K562 (cell line): ENCODE data around the gene CLSTN2. TPM values are rescaled to one million over a fixed set of nuclear protein-coding genes. Genes with fewer than 3 reads are reported as not detected.

Experiments
- ATAC-seq: fragments of 200-7000 bp; cut with Tn5 transposase; 3 replicates; pipeline ENCODE4 v1.9.1; 2020; ENCODE audit warnings: moderate library complexity
- BruUV-seq: library from RNA; stranded (reverse); fragments of 400-500 nt; replicated peaks from 2 replicates; lab custom pipeline; 2021; lab: Mats Ljungman, UMichigan
- CTCF ChIA-PET: fragments of 300-600 bp; formaldehyde crosslinking; extraction: SDS; loops from one replicate; lab custom pipeline; 2021; ENCODE audit warnings: low intra/inter-chr PET ratio; lab: Yijun Ruan, JAX
- POLR2A ChIA-PET: fragments of 300-600, 350-650 bp; sonication (Branson Sonifier 250); formaldehyde crosslinking; extraction: SDS; loops from one replicate; lab custom pipeline; 2021; ENCODE audit warnings: antibody characterized with exemption, inconsistent platforms; lab: Yijun Ruan, JAX
- DNase-seq, 4 experiments: peaks; one replicate each; pipeline versions ENCODE4 v3.0.0 to v3.0.0-alpha.2; 2011 to 2018; ENCODE audit warnings: low spot score in 3 of 4, mixed read lengths in 3 of 4; ENCODE audit errors: extremely low read depth in 1 of 4
- FAIRE-seq: peaks from 2 replicates; lab custom pipeline; 2011; peaks lifted over from hg19 to GRCh38; lab: Jason Lieb, UNC
- H2AFZ ChIP-seq: 2 replicates; pipeline ENCODE4 v1.6.0; 2011; ENCODE audit warnings: low read depth, low read length, control low read depth, inconsistent platforms
- H3K27ac ChIP-seq: fragments of 200-600 bp; 3 replicates; pipeline ENCODE4 v1.8.0; 2011; ENCODE audit warnings: low read depth, mild to moderate bottlenecking, control low read depth, inconsistent platforms, low read length, moderate library complexity, mixed read lengths; ENCODE audit errors: extremely low read depth
- H3K27me3 ChIP-seq, 2 experiments: fragments of 300-600 bp in 1 of 2; 2 replicates in 1 of 2; 3 replicates in 1 of 2; pipeline versions ENCODE4 v1.6.0 to v1.8.0; 2011; ENCODE audit warnings: inconsistent platforms in 2 of 2, low read length in 2 of 2, mild to moderate bottlenecking in 1 of 2, mixed read lengths in 1 of 2, moderate library complexity in 1 of 2; ENCODE audit not compliant: control insufficient read depth in 2 of 2, insufficient read depth in 2 of 2
- H3K36me3 ChIP-seq: fragments of 300-600 bp; 3 replicates; pipeline ENCODE4 v1.8.0; 2011; ENCODE audit warnings: mild to moderate bottlenecking, low read length, inconsistent platforms; ENCODE audit not compliant: control insufficient read depth, insufficient read depth
- H3K4me1 ChIP-seq, 2 experiments: fragments of 200-600 bp in 1 of 2; replicated peaks in 1 of 2; 2 replicates in 1 of 2; 3 replicates in 1 of 2; pipeline versions ENCODE4 v1.5.1 to v1.8.0; 2011; ENCODE audit warnings: inconsistent platforms in 2 of 2, low read length in 2 of 2, mild to moderate bottlenecking in 1 of 2, mixed read lengths in 1 of 2, moderate library complexity in 1 of 2; ENCODE audit not compliant: control insufficient read depth in 2 of 2, insufficient read depth in 2 of 2
- H3K4me2 ChIP-seq: 2 replicates; pipeline ENCODE4 v1.6.1; 2011; ENCODE audit warnings: low read length, control low read depth, inconsistent platforms, mixed read lengths; ENCODE audit not compliant: insufficient read depth
- H3K4me3 ChIP-seq: fragments of 200-600 bp; sonication (generic), shearing (Covaris generic); 2 replicates; pipeline ENCODE4 v1.5.1; 2016; ENCODE audit warnings: control low read depth, inconsistent platforms
- H3K79me2 ChIP-seq: fragments of 200-600 bp; 3 replicates; pipeline ENCODE4 v1.8.0; 2011; ENCODE audit warnings: low read length, inconsistent platforms; ENCODE audit not compliant: control insufficient read depth, insufficient read depth
- H3K9ac ChIP-seq, 2 experiments: 2 replicates each; pipeline versions ENCODE4 v1.6.0 to v1.6.1; 2011; ENCODE audit warnings: low read depth in 2 of 2, low read length in 2 of 2, control low read depth in 1 of 2, inconsistent platforms in 1 of 2, mild to moderate bottlenecking in 1 of 2, mixed read lengths in 1 of 2; ENCODE audit not compliant: insufficient read depth in 1 of 2
- H3K9me1 ChIP-seq: one replicate; pipeline ENCODE4 v1.6.0; 2011; ENCODE audit warnings: inconsistent platforms, mild to moderate bottlenecking, low read length, moderate library complexity; ENCODE audit not compliant: control insufficient read depth, insufficient read depth
- H3K9me3 ChIP-seq: replicated peaks from 2 replicates; pipeline ENCODE4 v1.5.1; 2011; ENCODE audit warnings: low read depth, low read length, inconsistent platforms; ENCODE audit not compliant: control insufficient read depth, insufficient read depth
- H4K20me1 ChIP-seq: replicated peaks from 2 replicates; pipeline ENCODE4 v1.6.1; 2011; ENCODE audit warnings: low read length, inconsistent platforms, mixed read lengths; ENCODE audit not compliant: control insufficient read depth, insufficient read depth
- BHLHE40 ChIP-seq: IDR thresholded peaks from 2 replicates; pipeline ENCODE4 v1.6.1; 2011; ENCODE audit warnings: low read length, improper control_type of control experiment
- KLF6 ChIP-seq: fragments of 250-450 bp; sonication (Bioruptor Pico); IDR thresholded peaks from 2 replicates; pipeline ENCODE4 v1.4.0; 2020; ENCODE audit warnings: mild to moderate bottlenecking, moderate library complexity, borderline replicate concordance
- SMARCB1 ChIP-seq: IDR thresholded peaks from 2 replicates; pipeline ENCODE4 v1.6.1; 2011; ENCODE audit warnings: improper control_type of control experiment, low read depth; ENCODE audit not compliant: insufficient read length
- SREBF1 ChIP-seq: fragments of 150-350 bp; IDR thresholded peaks from 2 replicates; pipeline ENCODE4 v1.6.1; 2014; ENCODE audit warnings: antibody characterized with exemption, low read depth, low read length, borderline replicate concordance
- SRSF7 ChIP-seq: fragments of 200-400 bp; formaldehyde crosslinking; optimal IDR thresholded peaks from 2 replicates; pipeline ENCODE3; 2017; ENCODE audit warnings: mild to moderate bottlenecking, low read depth, low read length
- ZBTB7A ChIP-seq: IDR thresholded peaks from 2 replicates; pipeline ENCODE4 v1.6.1; 2011; ENCODE audit warnings: low read depth, mild to moderate bottlenecking, low read length, moderate library complexity, borderline replicate concordance; ENCODE audit not compliant: control insufficient read depth
- ZNF274 ChIP-seq: IDR thresholded peaks from 2 replicates; pipeline ENCODE4 v1.6.1; 2011; ENCODE audit warnings: low read depth, mild to moderate bottlenecking, low read length, moderate library complexity, borderline replicate concordance
- ZNF384 ChIP-seq: IDR thresholded peaks from 2 replicates; pipeline ENCODE4 v1.6.1; 2012; ENCODE audit warnings: low read depth, low read length, improper control_type of control experiment
- ZNF431 ChIP-seq: sonication (generic); formaldehyde crosslinking; IDR thresholded peaks from 2 replicates; pipeline ENCODE4 v1.8.0; 2022; ENCODE audit warnings: mild to moderate bottlenecking, missing genetic modification reagents
- ZNF507 ChIP-seq: conservative IDR thresholded peaks from 2 replicates; pipeline ENCODE4 v1.6.1; 2017; ENCODE audit warnings: missing genetic modification characterization, missing compliant biosample characterization
- WGBS: fragments of 100-300 bp; shearing (Covaris generic); methylation state at CpG from one replicate; pipeline ENCODE4 v1.1.6; 2016; ENCODE audit warnings: low coverage, mixed read lengths; ENCODE audit not compliant: insufficient coverage; ENCODE audit errors: missing lambda C conversion rate; 5-methylcytosine and 5-hydroxymethylcytosine counted together
- in situ Hi-C: fragments of 300-500 bp; cut with MboI; formaldehyde crosslinking; loops from 4 replicates; pipeline ENCODE4 v1.15.0; 2018; ENCODE audit warnings: inconsistent platforms, mixed read lengths
- intact Hi-C: fragments of 100-400 bp; cut with micrococcal nuclease; formaldehyde crosslinking; loops from 2 replicates; pipeline ENCODE4 v1.14.2; 2022
- polyA plus RNA-seq, 8 experiments: library from polyadenylated mRNA; depleted of rRNA in 4 of 8; stranded (reverse) in 5 of 8; unstranded in 3 of 8; fragments of >200 nt; fragmentation: Nextera tagmentation in 2 of 8; fragmentation: Illumina TruSeq in 1 of 8; extraction: Ambion mirVana in 2 of 8; extraction: Trizol in 1 of 8; gene quantifications; 2 replicates each; pipeline versions ENCODE4 v1.2.1 to v1.2.3, GENCODE V29; 2011 to 2014; ENCODE audit warnings: inconsistent platforms in 1 of 8, missing spikeins in 1 of 8
- total RNA-seq, 7 experiments: library from RNA; depleted of rRNA in 6 of 7; stranded (reverse); fragments of >200 nt in 6 of 7; fragmentation: Illumina TruSeq in 2 of 7; extraction: Trizol in 2 of 7; gene quantifications; 2 replicates each; pipeline versions ENCODE4 v1.2.1 to v1.2.3, GENCODE V29; 2011 to 2021; ENCODE audit warnings: low replicate concordance in 1 of 7
- TF ChIP-seq, protein P1 (sequence below): IDR thresholded peaks from 3 replicates; pipeline ENCODE4 v1.6.1; 2011; ENCODE audit warnings: borderline replicate concordance, mild to moderate bottlenecking, moderate library complexity; ENCODE audit not compliant: insufficient read length; ENCODE audit errors: extremely low read depth
- TF ChIP-seq, protein P2 (sequence below): sonication (generic); IDR thresholded peaks from 2 replicates; pipeline ENCODE4 v1.6.1; 2016
- TF ChIP-seq, protein P3 (sequence below): fragments of 250-450 bp; sonication (Bioruptor Pico); IDR thresholded peaks from 2 replicates; pipeline ENCODE4 v1.5.0; 2022; ENCODE audit warnings: mild to moderate bottlenecking

Gene CLSTN2
- total and polyA plus RNA-seq, 9 of the 15 experiments (the other 6 are each of a cell fraction or from before 2014, with no cell fraction given) = 0.02 to 0.04 (median 0.04) TPM; not detected in 6

DNA sequence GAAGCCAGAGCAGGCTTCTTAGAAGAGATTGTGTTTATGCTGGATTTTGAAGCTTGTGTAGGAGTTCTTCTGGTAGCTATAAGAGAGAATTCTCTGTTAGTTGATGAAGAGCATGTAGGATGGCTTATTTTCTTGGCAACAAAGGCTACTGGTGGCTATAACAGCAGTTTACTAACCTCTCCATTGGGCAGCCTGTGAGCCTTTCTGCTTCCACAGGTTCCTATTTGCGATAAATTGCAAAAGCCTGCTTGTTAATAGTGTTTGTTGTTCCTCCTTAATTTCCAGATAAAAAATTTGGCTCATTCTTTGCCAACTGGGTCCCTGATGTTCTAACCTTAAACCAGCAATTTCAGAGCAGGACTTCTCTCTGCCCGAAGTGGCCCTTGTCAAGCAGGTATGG, 452.3 kb downstream of the CLSTN2 start (continued):
- TF ChIP-seq, protein P1, sequence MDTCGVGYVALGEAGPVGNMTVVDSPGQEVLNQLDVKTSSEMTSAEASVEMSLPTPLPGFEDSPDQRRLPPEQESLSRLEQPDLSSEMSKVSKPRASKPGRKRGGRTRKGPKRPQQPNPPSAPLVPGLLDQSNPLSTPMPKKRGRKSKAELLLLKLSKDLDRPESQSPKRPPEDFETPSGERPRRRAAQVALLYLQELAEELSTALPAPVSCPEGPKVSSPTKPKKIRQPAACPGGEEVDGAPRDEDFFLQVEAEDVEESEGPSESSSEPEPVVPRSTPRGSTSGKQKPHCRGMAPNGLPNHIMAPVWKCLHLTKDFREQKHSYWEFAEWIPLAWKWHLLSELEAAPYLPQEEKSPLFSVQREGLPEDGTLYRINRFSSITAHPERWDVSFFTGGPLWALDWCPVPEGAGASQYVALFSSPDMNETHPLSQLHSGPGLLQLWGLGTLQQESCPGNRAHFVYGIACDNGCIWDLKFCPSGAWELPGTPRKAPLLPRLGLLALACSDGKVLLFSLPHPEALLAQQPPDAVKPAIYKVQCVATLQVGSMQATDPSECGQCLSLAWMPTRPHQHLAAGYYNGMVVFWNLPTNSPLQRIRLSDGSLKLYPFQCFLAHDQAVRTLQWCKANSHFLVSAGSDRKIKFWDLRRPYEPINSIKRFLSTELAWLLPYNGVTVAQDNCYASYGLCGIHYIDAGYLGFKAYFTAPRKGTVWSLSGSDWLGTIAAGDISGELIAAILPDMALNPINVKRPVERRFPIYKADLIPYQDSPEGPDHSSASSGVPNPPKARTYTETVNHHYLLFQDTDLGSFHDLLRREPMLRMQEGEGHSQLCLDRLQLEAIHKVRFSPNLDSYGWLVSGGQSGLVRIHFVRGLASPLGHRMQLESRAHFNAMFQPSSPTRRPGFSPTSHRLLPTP = no peak
- TF ChIP-seq BHLHE40 (no peak), KLF6 (CRISPR knock-in tag) (no peak), SREBF1 (no peak)
- TF ChIP-seq, protein P2, sequence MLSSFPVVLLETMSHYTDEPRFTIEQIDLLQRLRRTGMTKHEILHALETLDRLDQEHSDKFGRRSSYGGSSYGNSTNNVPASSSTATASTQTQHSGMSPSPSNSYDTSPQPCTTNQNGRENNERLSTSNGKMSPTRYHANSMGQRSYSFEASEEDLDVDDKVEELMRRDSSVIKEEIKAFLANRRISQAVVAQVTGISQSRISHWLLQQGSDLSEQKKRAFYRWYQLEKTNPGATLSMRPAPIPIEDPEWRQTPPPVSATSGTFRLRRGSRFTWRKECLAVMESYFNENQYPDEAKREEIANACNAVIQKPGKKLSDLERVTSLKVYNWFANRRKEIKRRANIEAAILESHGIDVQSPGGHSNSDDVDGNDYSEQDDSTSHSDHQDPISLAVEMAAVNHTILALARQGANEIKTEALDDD = no peak
- TF ChIP-seq, all 486 proteins: peak for 0

DNA sequence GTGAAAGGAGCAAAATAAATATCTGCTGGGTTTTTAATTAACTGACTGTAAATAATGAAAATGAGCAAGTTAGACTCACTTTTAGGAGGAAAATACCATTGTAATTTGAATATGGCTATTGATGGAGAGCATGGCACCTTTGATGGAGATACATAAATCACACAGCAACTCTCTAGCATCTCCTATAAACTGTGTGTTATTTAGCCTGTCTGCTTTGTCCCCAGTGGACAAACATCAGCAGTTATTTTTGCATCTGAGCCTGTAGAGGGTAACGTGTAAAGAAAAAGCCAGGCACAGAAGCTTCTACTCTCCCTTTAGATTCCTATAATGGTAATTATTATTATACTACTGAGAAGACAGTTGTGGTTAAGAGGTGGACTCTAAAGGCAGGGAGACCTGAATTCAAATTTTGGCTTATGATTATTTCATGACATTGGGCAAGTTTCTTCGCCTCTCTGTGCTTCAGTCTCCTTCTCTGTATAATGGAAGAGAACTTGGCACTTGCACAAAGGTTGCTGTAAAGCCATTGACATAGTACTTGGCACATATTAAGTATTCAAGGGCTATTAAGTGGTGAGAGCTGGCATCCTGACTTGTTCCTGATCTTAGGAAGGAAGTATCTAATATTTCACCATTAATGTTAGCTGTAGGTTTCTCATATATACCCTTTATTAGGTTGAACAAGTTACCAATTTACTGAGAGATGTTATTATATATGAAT, 453.4 kb downstream of the CLSTN2 start:
- Histone ChIP-seq H3K4me2 (no peak overlapping the region), H3K27ac (no peak overlapping the region), H4K20me1 (no peaks in the 10 kb centered on the region), H3K9me3 (no peaks in the 10 kb centered on the region), H3K9ac (no peak overlapping the region), H3K27me3 (no peaks in the 10 kb centered on the region), H3K79me2 (no peaks in the 10 kb centered on the region), H3K4me1 (peaks cover 0 to 4% of the 10 kb centered on the region in 2 experiments; a peak in 3 of 5 replicates), H3K4me3 (no peak overlapping the region), H3K9me1 (no peaks in the 10 kb centered on the region), H2AFZ (no peak overlapping the region), H3K36me3 (no peaks in the 10 kb centered on the region)
- no TSS peak for BruUV-seq
- POLR2A ChIA-PET = no interaction called here
- CTCF ChIA-PET = no interaction called here
- in situ Hi-C loops (no loop called here), intact Hi-C loops (no loop called here)
- DNase-seq (no peak), FAIRE-seq (no peak), ATAC-seq (no peak)
- WGBS = 3% methylated on average over 2 of the region's 2 CpGs
- TF ChIP-seq, protein P3, sequence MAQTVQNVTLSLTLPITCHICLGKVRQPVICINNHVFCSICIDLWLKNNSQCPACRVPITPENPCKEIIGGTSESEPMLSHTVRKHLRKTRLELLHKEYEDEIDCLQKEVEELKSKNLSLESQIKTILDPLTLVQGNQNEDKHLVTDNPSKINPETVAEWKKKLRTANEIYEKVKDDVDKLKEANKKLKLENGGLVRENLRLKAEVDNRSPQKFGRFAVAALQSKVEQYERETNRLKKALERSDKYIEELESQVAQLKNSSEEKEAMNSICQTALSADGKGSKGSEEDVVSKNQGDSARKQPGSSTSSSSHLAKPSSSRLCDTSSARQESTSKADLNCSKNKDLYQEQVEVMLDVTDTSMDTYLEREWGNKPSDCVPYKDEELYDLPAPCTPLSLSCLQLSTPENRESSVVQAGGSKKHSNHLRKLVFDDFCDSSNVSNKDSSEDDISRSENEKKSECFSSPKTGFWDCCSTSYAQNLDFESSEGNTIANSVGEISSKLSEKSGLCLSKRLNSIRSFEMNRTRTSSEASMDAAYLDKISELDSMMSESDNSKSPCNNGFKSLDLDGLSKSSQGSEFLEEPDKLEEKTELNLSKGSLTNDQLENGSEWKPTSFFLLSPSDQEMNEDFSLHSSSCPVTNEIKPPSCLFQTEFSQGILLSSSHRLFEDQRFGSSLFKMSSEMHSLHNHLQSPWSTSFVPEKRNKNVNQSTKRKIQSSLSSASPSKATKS (CRISPR knock-in tag) = no peak
- no peak for TF ChIP-seq ZBTB7A
- no peak for TF ChIP-seq SMARCB1
- no peak for TF ChIP-seq ZNF274
- TF ChIP-seq ZNF431 (CRISPR knock-in tag) = no peak
- no peak for TF ChIP-seq ZNF384
- no peak for TF ChIP-seq ZNF507 (tag)
- no peak for TF ChIP-seq SRSF7
